NCI-H2196 treated with DMSO at 0.1 percent for 48 hours (cell line): ENCODE results near the gene METTL25.

Experiments
- DNase-seq: peaks from one replicate; lab custom pipeline; 2025; ENCODE audit not compliant: unreplicated experiment; lab: John Stamatoyannopoulos, UW

METTL25 gene

GRCh38 chr12:82523996-82524395, 165.7 kb downstream of the METTL25 start:
- no peak for DNase-seq

- no peak for DNase-seq
Measured at GRCh38 chr12:82524641-82525040, 166.3 kb downstream of the METTL25 start.

GRCh38 chr12:82525616-82526015, 167.3 kb downstream of the METTL25 start:
- no peak for DNase-seq

DNA sequence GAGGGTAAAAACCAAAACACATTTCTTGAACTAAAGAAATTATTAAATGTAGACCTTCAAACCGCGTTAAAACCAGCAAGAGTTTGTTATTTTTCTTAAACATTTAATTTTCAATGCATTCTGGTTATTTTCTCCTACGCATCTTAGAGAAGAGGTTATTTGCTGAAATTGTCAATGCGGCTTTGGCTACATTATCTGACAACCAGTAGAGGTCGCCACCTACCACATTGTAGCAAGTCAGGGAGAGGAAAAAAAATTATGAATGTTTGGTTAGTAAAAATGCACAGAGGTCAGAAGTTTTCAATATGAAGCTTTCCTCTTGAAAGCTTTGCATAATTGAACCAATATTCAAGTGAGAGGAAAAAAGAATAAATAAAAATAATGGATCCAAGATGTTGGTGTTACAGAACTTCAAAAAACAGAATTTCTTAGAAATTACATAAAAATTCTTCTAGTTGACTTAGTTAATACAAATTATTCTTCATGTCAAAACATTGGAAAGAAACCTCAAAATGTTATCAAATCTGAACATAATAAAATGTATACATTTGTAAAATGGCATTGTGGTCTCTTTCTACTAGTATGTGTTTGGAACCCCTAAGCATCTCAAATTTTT, 168.9 kb downstream of the METTL25 start:
- no peak for DNase-seq
